HepG2 (cell line): Measurements from ENCODE around the gene GRB10. TPM values are rescaled to one million over a fixed set of nuclear protein-coding genes. Genes with fewer than 3 reads are reported as not detected.

ENCODE experiments used
- XBP1 ChIP-seq: sonication (generic); formaldehyde crosslinking; IDR thresholded peaks from 2 replicates; pipeline ENCODE4 v1.5.0; 2020; ENCODE audit warnings: missing genetic modification reagents
- ZBTB8A ChIP-seq: sonication (generic); formaldehyde crosslinking; IDR thresholded peaks from 2 replicates; pipeline ENCODE4 v1.4.0; 2020; ENCODE audit warnings: mild to moderate bottlenecking, low read depth, missing genetic modification reagents, borderline replicate concordance
- ZNF468 ChIP-seq: sonication (generic); formaldehyde crosslinking; IDR thresholded peaks from 2 replicates; pipeline ENCODE4 v1.8.0; 2022; ENCODE audit warnings: mild to moderate bottlenecking, moderate library complexity, missing genetic modification reagents
- ZNF567 ChIP-seq: sonication (generic); formaldehyde crosslinking; IDR thresholded peaks from 2 replicates; pipeline ENCODE4 v1.8.1; 2023; ENCODE audit warnings: mild to moderate bottlenecking, missing genetic modification reagents, borderline replicate concordance
- polyA plus RNA-seq, 8 experiments: library from polyadenylated mRNA; depleted of rRNA in 3 of 8; stranded (reverse) in 7 of 8; unstranded in 1 of 8; fragments of >200 nt; fragmentation: Illumina TruSeq in 4 of 8; extraction: Trizol in 4 of 8; gene quantifications; 2 replicates each; pipeline versions ENCODE4 v1.2.1 to v1.2.3, GENCODE V29; 2011 to 2016; ENCODE audit warnings: low read depth in 4 of 8, missing spikeins in 1 of 8, mixed read lengths in 1 of 8; ENCODE audit not compliant: insufficient read depth in 1 of 8
- total RNA-seq, 5 experiments: library from RNA; depleted of rRNA; stranded (reverse); fragments of >200 nt; fragmentation: Illumina TruSeq; extraction: Trizol; gene quantifications; 2 replicates each; pipeline ENCODE4 v1.2.3, GENCODE V29; 2016; ENCODE audit warnings: low read depth in 1 of 5
- TF ChIP-seq, protein P1 (sequence below): sonication (generic); formaldehyde crosslinking; IDR thresholded peaks from 2 replicates; pipeline ENCODE4 v1.8.1; 2022; ENCODE audit warnings: low read depth, mild to moderate bottlenecking, missing genetic modification reagents
- TF ChIP-seq, protein P2 (sequence below): sonication (generic); formaldehyde crosslinking; IDR thresholded peaks from 2 replicates; pipeline ENCODE4; 2020; ENCODE audit warnings: missing genetic modification reagents, mild to moderate bottlenecking, borderline replicate concordance
- TF ChIP-seq, protein P3 (sequence below), 2 experiments: fragments of 450-650 bp in 1 of 2; sonication (generic) in 1 of 2; formaldehyde crosslinking in 1 of 2; IDR thresholded peaks; 2 replicates each; pipeline versions ENCODE4 v1.6.1 to v1.8.0; 2016 to 2022; ENCODE audit warnings: antibody characterized with exemption in 1 of 2, mild to moderate bottlenecking in 1 of 2, missing genetic modification reagents in 1 of 2
- TF ChIP-seq, protein P4 (sequence below): sonication (generic); formaldehyde crosslinking; IDR thresholded peaks from 2 replicates; pipeline ENCODE4 v1.9.0; 2021; ENCODE audit warnings: missing genetic modification reagents, borderline replicate concordance
- TF ChIP-seq, protein P5 (sequence below): IDR thresholded peaks from 2 replicates; pipeline ENCODE4 v1.6.1; 2016; ENCODE audit warnings: low read depth, control low read depth

GRB10 gene
- total and polyA plus RNA-seq, 2 of the 13 experiments (the other 11 are each of a cell fraction or from before 2014, with no cell fraction given) = 4.0 to 6.8 TPM

DNA sequence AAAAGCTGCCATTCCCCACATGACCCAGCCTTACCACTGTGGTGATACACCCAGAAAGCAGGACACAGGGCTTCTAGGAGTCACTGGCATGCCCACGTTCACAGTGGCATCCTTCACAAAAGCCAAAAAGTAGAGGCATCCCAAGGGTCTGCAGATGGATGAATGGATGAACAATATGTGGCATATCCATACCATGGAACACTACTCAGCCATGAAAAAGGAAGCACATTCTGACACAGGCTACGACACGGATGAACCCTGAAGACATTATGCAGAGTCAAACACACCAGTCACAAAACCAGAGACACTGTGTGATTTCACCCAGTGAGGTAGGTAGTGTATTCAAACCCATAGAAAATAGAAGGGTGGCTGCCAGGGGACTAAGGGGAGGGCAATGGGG lies 112.8 kb downstream of the GRB10 start (continued):
- TF ChIP-seq, protein P1, sequence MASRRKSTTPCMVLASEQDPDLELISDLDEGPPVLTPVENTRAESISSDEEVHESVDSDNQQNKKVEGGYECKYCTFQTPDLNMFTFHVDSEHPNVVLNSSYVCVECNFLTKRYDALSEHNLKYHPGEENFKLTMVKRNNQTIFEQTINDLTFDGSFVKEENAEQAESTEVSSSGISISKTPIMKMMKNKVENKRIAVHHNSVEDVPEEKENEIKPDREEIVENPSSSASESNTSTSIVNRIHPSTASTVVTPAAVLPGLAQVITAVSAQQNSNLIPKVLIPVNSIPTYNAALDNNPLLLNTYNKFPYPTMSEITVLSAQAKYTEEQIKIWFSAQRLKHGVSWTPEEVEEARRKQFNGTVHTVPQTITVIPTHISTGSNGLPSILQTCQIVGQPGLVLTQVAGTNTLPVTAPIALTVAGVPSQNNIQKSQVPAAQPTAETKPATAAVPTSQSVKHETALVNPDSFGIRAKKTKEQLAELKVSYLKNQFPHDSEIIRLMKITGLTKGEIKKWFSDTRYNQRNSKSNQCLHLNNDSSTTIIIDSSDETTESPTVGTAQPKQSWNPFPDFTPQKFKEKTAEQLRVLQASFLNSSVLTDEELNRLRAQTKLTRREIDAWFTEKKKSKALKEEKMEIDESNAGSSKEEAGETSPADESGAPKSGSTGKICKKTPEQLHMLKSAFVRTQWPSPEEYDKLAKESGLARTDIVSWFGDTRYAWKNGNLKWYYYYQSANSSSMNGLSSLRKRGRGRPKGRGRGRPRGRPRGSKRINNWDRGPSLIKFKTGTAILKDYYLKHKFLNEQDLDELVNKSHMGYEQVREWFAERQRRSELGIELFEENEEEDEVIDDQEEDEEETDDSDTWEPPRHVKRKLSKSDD (CRISPR knock-in tag) = no peak
- TF ChIP-seq, protein P2, sequence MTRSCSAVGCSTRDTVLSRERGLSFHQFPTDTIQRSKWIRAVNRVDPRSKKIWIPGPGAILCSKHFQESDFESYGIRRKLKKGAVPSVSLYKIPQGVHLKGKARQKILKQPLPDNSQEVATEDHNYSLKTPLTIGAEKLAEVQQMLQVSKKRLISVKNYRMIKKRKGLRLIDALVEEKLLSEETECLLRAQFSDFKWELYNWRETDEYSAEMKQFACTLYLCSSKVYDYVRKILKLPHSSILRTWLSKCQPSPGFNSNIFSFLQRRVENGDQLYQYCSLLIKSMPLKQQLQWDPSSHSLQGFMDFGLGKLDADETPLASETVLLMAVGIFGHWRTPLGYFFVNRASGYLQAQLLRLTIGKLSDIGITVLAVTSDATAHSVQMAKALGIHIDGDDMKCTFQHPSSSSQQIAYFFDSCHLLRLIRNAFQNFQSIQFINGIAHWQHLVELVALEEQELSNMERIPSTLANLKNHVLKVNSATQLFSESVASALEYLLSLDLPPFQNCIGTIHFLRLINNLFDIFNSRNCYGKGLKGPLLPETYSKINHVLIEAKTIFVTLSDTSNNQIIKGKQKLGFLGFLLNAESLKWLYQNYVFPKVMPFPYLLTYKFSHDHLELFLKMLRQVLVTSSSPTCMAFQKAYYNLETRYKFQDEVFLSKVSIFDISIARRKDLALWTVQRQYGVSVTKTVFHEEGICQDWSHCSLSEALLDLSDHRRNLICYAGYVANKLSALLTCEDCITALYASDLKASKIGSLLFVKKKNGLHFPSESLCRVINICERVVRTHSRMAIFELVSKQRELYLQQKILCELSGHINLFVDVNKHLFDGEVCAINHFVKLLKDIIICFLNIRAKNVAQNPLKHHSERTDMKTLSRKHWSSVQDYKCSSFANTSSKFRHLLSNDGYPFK (CRISPR knock-in tag) = no peak
- TF ChIP-seq, protein P3, sequence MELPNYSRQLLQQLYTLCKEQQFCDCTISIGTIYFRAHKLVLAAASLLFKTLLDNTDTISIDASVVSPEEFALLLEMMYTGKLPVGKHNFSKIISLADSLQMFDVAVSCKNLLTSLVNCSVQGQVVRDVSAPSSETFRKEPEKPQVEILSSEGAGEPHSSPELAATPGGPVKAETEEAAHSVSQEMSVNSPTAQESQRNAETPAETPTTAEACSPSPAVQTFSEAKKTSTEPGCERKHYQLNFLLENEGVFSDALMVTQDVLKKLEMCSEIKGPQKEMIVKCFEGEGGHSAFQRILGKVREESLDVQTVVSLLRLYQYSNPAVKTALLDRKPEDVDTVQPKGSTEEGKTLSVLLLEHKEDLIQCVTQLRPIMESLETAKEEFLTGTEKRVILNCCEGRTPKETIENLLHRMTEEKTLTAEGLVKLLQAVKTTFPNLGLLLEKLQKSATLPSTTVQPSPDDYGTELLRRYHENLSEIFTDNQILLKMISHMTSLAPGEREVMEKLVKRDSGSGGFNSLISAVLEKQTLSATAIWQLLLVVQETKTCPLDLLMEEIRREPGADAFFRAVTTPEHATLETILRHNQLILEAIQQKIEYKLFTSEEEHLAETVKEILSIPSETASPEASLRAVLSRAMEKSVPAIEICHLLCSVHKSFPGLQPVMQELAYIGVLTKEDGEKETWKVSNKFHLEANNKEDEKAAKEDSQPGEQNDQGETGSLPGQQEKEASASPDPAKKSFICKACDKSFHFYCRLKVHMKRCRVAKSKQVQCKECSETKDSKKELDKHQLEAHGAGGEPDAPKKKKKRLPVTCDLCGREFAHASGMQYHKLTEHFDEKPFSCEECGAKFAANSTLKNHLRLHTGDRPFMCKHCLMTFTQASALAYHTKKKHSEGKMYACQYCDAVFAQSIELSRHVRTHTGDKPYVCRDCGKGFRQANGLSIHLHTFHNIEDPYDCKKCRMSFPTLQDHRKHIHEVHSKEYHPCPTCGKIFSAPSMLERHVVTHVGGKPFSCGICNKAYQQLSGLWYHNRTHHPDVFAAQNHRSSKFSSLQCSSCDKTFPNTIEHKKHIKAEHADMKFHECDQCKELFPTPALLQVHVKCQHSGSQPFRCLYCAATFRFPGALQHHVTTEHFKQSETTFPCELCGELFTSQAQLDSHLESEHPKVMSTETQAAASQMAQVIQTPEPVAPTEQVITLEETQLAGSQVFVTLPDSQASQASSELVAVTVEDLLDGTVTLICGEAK (IDR thresholded peaks at IDR 0.05) = no peak
- TF ChIP-seq, protein P3 (CRISPR knock-in tag; IDR thresholded peaks at IDR 0.05) = no peak
- TF ChIP-seq ZNF468 (CRISPR knock-in tag) = no peak
- no peak for TF ChIP-seq ZNF567
- no peak for TF ChIP-seq XBP1 (CRISPR knock-in tag)
- TF ChIP-seq, protein P4, sequence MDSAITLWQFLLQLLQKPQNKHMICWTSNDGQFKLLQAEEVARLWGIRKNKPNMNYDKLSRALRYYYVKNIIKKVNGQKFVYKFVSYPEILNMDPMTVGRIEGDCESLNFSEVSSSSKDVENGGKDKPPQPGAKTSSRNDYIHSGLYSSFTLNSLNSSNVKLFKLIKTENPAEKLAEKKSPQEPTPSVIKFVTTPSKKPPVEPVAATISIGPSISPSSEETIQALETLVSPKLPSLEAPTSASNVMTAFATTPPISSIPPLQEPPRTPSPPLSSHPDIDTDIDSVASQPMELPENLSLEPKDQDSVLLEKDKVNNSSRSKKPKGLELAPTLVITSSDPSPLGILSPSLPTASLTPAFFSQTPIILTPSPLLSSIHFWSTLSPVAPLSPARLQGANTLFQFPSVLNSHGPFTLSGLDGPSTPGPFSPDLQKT = no peak
- TF ChIP-seq ZBTB8A = no peak
- TF ChIP-seq, protein P5, sequence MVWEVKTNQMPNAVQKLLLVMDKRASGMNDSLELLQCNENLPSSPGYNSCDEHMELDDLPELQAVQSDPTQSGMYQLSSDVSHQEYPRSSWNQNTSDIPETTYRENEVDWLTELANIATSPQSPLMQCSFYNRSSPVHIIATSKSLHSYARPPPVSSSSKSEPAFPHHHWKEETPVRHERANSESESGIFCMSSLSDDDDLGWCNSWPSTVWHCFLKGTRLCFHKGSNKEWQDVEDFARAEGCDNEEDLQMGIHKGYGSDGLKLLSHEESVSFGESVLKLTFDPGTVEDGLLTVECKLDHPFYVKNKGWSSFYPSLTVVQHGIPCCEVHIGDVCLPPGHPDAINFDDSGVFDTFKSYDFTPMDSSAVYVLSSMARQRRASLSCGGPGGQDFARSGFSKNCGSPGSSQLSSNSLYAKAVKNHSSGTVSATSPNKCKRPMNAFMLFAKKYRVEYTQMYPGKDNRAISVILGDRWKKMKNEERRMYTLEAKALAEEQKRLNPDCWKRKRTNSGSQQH (CRISPR knock-in tag) = no peak
